Measurements from ENCODE around the gene NUDT10. TPM values are rescaled to one million over a fixed set of nuclear protein-coding genes. Genes with fewer than 3 reads are reported as not detected.
"Not testable (repeated sequence)": the region's sequence is repeated elsewhere in the genome, so short reads cannot be mapped to it uniquely, and the experiment has no call there.

NUDT10 gene
- total RNA-seq (2014; rRNA removed; shearing (Covaris generic)), result not detected in 2 replicates

GRCh38 chrX:51332188-51332942 lies at the start of gene NUDT10:
NUDT10 (plus strand) TSS chrX:51332822; CDS start chrX:51332966, 144 bp downstream.
- DNase-seq (ENCODE audit: low read depth), result peak; percentile 12

GRCh38 chrX:51292421-51292820 lies 40.2 kb upstream of the NUDT10 start:
- DNase-seq (ENCODE audit: low read depth), result no peak

DNA sequence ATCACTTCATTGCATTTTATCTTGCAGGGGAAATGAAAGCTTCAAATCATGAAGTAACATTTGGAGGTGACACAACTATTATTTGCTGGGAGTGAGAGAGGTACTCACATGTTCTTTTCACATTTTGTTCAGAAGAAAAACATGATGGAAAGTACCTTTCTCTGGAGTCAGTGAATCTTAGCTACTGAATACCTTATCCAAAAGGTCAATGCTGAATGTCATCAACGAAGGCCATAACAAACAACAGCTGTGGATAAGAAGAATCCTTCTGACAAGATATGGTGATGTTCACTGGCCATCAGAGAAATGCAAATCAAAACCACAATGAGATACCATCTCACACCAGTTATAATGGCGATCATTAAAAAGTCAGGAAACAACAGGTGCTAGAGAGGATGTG lies 36.5 kb upstream of the NUDT10 start:
- no peak for DNase-seq (ENCODE audit: low read depth)

- no peak for DNase-seq (ENCODE audit: low read depth)
Observed at GRCh38 chrX:51316271-51316670, 16.4 kb upstream of the NUDT10 start.

GRCh38 chrX:51332943-51333785 lies 542 bp downstream of the NUDT10 start:
- DNase-seq (ENCODE audit: low read depth), result not testable (repeated sequence)

- DNase-seq (ENCODE audit: low read depth), result peak; percentile 7
Observed at GRCh38 chrX:51334276-51334675, 1.7 kb downstream of the NUDT10 start.

DNA sequence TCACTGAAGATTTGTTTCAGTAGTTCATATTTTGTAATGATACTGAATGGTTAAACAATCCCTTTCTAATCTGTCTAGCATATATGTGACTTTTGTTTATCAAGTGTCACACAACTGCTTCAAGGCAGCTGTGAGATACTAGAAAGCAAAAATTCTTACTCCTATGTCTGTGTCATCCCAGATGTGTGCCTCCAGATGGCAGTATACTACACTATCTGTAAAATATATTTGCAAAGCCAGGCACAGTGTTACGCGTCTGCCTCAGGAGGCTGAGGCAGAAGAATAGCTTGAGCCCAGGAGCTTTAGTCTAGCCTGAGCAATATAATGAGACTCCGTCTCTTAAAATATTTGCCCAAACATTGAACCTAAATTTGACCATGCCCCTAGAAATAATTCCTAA lies 4.0 kb downstream of the NUDT10 start:
- DNase-seq (ENCODE audit: low read depth), result peak; percentile 24

DNA sequence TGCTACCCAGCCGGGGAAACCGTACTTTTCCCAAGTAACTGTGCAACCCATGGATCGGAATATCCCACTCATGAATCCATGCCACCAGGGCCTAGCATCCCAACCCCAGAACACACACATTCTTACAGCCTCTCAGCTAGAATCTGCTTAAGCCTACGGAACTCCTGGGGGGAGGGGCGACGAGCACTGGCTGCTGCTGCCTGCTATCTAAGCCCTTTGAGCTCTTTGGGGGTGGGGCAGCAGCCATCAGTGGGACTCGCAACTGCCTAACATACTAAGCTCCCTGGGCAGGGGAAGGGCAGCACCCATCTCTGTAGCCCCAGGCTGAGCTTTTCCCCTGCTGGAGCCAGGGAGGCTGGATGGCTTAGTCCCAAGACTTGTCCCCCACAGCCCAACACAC lies 28.6 kb downstream of the NUDT10 start:
- no peak for DNase-seq (ENCODE audit: low read depth)

DNA sequence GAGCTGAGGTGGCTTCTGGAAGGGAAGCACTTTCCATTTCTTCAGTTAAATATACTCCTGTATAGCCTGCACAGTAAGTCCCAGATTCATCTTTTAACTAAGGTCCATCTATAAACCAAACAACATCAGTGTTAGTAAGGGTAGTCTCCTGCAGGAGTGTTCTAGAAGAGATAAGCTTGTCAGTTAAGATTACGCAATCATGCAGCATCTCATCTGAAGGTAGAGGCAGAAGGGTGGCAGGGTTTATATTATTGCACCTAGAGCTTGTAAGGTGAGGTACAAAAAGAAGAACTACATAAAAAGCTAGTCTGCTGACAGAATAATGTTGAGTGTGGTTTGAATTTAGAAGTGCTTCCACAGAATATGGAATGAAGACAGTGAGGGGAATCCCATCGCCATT lies 44.0 kb downstream of the NUDT10 start:
- DNase-seq (ENCODE audit: low read depth), result no peak

Other genes with a start within 250 kb of the NUDT10 start
- 3.6 and 4.1 TPM in 2 replicates for gene NUDT11, start 163.8 kb downstream of the NUDT10 start, total RNA-seq (2014; rRNA removed; shearing (Covaris generic))

Measured in M059J (cell line).